T-helper 2 cell (primary cell): ENCODE measurements around the gene INPP4B.
"Not testable (repeated sequence)": the region's sequence is repeated elsewhere in the genome, so short reads cannot be mapped to it uniquely, and the experiment has no call there.

Experiments used
- DNase-seq, 5 experiments: peaks; one replicate each; pipeline versions ENCODE4 v3.0.0 to v3.0.0-alpha.2; 2012 to 2022

The INPP4B gene

GRCh38 chr4:142824368-142824767 is 21.7 kb downstream of the INPP4B start:
- peak in 1 of 5 experiments; percentile 53 for DNase-seq

GRCh38 chr4:142823796-142824195 is 22.3 kb downstream of the INPP4B start:
- DNase-seq, result no peak

- DNase-seq, result no peak
Observed at GRCh38 chr4:142818476-142818875, 27.6 kb downstream of the INPP4B start.

GRCh38 chr4:142818031-142818430 is 28.1 kb downstream of the INPP4B start:
- DNase-seq, result no peak

GRCh38 chr4:142817442-142817841 is 28.7 kb downstream of the INPP4B start:
- DNase-seq, result peak in 1 of 5 experiments; percentile 81

- peak in 1 of 5 experiments; percentile 76 for DNase-seq
Observed at GRCh38 chr4:142815834-142816233, 30.3 kb downstream of the INPP4B start.

GRCh38 chr4:142813388-142813787 is 32.7 kb downstream of the INPP4B start:
- DNase-seq, result no peak

GRCh38 chr4:142812091-142812490 is 34.0 kb downstream of the INPP4B start:
- DNase-seq, result no peak

- no peak for DNase-seq
Observed at GRCh38 chr4:142811034-142811433, 35.1 kb downstream of the INPP4B start.

- no peak for DNase-seq
Observed at GRCh38 chr4:142809559-142809958, 36.5 kb downstream of the INPP4B start.

- not testable (repeated sequence) for DNase-seq
Observed at GRCh38 chr4:142803879-142804278, 42.2 kb downstream of the INPP4B start.

- no peak for DNase-seq
Observed at GRCh38 chr4:142801966-142802365, 44.1 kb downstream of the INPP4B start.

- no peak for DNase-seq
Observed at GRCh38 chr4:142781114-142781513, 65.0 kb downstream of the INPP4B start.

GRCh38 chr4:142778900-142779299 is 67.2 kb downstream of the INPP4B start:
- DNase-seq, result no peak

- no peak for DNase-seq
Observed at GRCh38 chr4:142778430-142778829, 67.7 kb downstream of the INPP4B start.

- no peak for DNase-seq
Observed at GRCh38 chr4:142777045-142777743, 68.9 kb downstream of the INPP4B start.

- peak in 1 of 5 experiments; percentile 41 for DNase-seq
Observed at GRCh38 chr4:142776026-142776425, 70.1 kb downstream of the INPP4B start.

- no peak for DNase-seq
Observed at GRCh38 chr4:142773505-142773904, 72.6 kb downstream of the INPP4B start.

- DNase-seq, result no peak
Observed at GRCh38 chr4:142762280-142762679, 83.8 kb downstream of the INPP4B start.

GRCh38 chr4:142752202-142752786 is 93.8 kb downstream of the INPP4B start:
- no peak for DNase-seq

- no peak for DNase-seq
Observed at GRCh38 chr4:142743121-142743825, 102.8 kb downstream of the INPP4B start.

GRCh38 chr4:142741995-142742394 is 104.1 kb downstream of the INPP4B start:
- no peak for DNase-seq

GRCh38 chr4:142728233-142728632 is 117.9 kb downstream of the INPP4B start:
- no peak for DNase-seq

GRCh38 chr4:142727149-142727548 is 119.0 kb downstream of the INPP4B start:
- DNase-seq, result no peak
